ENCODE results near the gene TAPT1. TPM values are rescaled to one million over a fixed set of nuclear protein-coding genes. Genes with fewer than 3 reads are reported as not detected.

The TAPT1 gene
- total RNA-seq, 4 donors from 2014 or later: 42.1 to 69.0 (median 53.5) TPM

- 5 to 8% methylated on average over 6 of the region's 6 CpGs for WGBS, 2 donors
- Histone ChIP-seq H3K4me3 (replicated peaks in 1 of 3) (peak overlapping the region; percentile 53 to 90 (median 67)), H3K4me1 (peaks cover 23 to 38% of the 10 kb centered on the region in 2 donors), H3K36me3 (no peaks in the 10 kb centered on the region), H3K9me3 (no peaks in the 10 kb centered on the region), H3K27me3 (no peaks in the 10 kb centered on the region), H3K27ac (peak overlapping the region; percentile 71 to 96 (median 84))
- intact Hi-C loops (cut with DNase I): no loop called here
- no peak for TF ChIP-seq POLR2A (IDR thresholded peaks at IDR 0.05)
- no peak for TF ChIP-seq CTCF (IDR thresholded peaks at IDR 0.05)
- no peak for DNase-seq
Observed at GRCh38 chr4:16225167-16225862, 956 bp downstream of the TAPT1 start.

- Histone ChIP-seq H3K27ac (peak overlapping the region; percentile 13 to 96 (median 84)), H3K4me3 (replicated peaks in 1 of 3) (peak overlapping the region in 2 of 3 donors; percentile 4 to 53), H3K9me3 (no peaks in the 10 kb centered on the region), H3K36me3 (no peaks in the 10 kb centered on the region), H3K4me1 (peaks cover 21 to 31% of the 10 kb centered on the region in 2 donors), H3K27me3 (no peaks in the 10 kb centered on the region)
- 51 to 56% methylated on average over 6 of the region's 6 CpGs for WGBS, 2 donors
- intact Hi-C loops (cut with DNase I): no loop called here
- TF ChIP-seq CTCF (IDR thresholded peaks at IDR 0.05): no peak
- TF ChIP-seq POLR2A (IDR thresholded peaks at IDR 0.05): no peak
- no peak for DNase-seq
Observed at GRCh38 chr4:16224264-16225166, 1.8 kb downstream of the TAPT1 start.

- TF ChIP-seq CTCF (IDR thresholded peaks at IDR 0.05) (no peak), POLR2A (IDR thresholded peaks at IDR 0.05) (no peak)
- H3K27me3 ChIP-seq: no peaks in the 10 kb centered on the region
- peaks cover 21 to 29% of the 10 kb centered on the region in 2 donors for H3K4me1 ChIP-seq
- H3K4me3 ChIP-seq (replicated peaks in 1 of 3): no peak overlapping the region
- no peaks in the 10 kb centered on the region for H3K36me3 ChIP-seq
- no peak for DNase-seq
- intact Hi-C loops (cut with DNase I): no loop called here
- no peak overlapping the region for H3K27ac ChIP-seq
- H3K9me3 ChIP-seq: no peaks in the 10 kb centered on the region
Observed at GRCh38 chr4:16222957-16223527, 3.2 kb downstream of the TAPT1 start.

GRCh38 chr4:16218950-16219349, 7.3 kb downstream of the TAPT1 start:
- no peak overlapping the region for H3K27ac ChIP-seq
- H3K4me3 ChIP-seq (replicated peaks in 1 of 3): no peak overlapping the region
- intact Hi-C loops (cut with DNase I): no loop called here
- DNase-seq: no peak
- peaks cover 13 to 18% of the 10 kb centered on the region in 2 donors for H3K4me1 ChIP-seq
- H3K9me3 ChIP-seq: no peaks in the 10 kb centered on the region
- TF ChIP-seq CTCF (IDR thresholded peaks at IDR 0.05) (no peak), POLR2A (IDR thresholded peaks at IDR 0.05) (no peak)
- no peaks in the 10 kb centered on the region for H3K36me3 ChIP-seq
- H3K27me3 ChIP-seq: no peaks in the 10 kb centered on the region
